GM19455 (cell line): ENCODE data around the gene SMAP2.

Experiments
- ATAC-seq: cut with Tn5 transposase; IDR thresholded peaks from one replicate; pipeline ENCODE4 v1.9.1; 2021; ENCODE audit not compliant: unreplicated experiment

The SMAP2 gene

GRCh38 chr1:40416709-40417108 lies 43.2 kb downstream of the SMAP2 start:
- ATAC-seq, result no peak

GRCh38 chr1:40421431-40422384 lies 48.2 kb downstream of the SMAP2 start:
- no peak for ATAC-seq

GRCh38 chr1:40422630-40423263 lies 49.2 kb downstream of the SMAP2 start:
- no peak for ATAC-seq

- no peak for ATAC-seq
These were observed 49.7 kb downstream of the SMAP2 start for GRCh38 chr1:40423264-40423642.

- no peak for ATAC-seq
These were observed 50.6 kb downstream of the SMAP2 start for GRCh38 chr1:40423951-40424618.

GRCh38 chr1:40425198-40425597 lies 51.7 kb downstream of the SMAP2 start:
- ATAC-seq, result no peak

GRCh38 chr1:40431385-40431784 lies 57.9 kb downstream of the SMAP2 start:
- ATAC-seq, result no peak

GRCh38 chr1:40432644-40433390 lies 59.3 kb downstream of the SMAP2 start:
- ATAC-seq, result no peak

- no peak for ATAC-seq
These were observed 61.9 kb downstream of the SMAP2 start for GRCh38 chr1:40435471-40435870.

GRCh38 chr1:40435876-40436275 lies 62.3 kb downstream of the SMAP2 start:
- no peak for ATAC-seq

- ATAC-seq, result no peak
These were observed 65.0 kb downstream of the SMAP2 start for GRCh38 chr1:40438391-40439015.

GRCh38 chr1:40439247-40439646 lies 65.7 kb downstream of the SMAP2 start:
- ATAC-seq, result no peak

- peak; percentile 86 for ATAC-seq
These were observed 76.4 kb downstream of the SMAP2 start, which contains the start of gene ZFP69B for GRCh38 chr1:40449684-40450494. Gene ZFP69B (plus strand): TSS chr1:40450476. CDS start chr1:40450962, 486 bp downstream.

GRCh38 chr1:40450495-40451237 lies 77.1 kb downstream of the SMAP2 start:
- peak; percentile 34 for ATAC-seq

GRCh38 chr1:40451238-40451585 lies 77.7 kb downstream of the SMAP2 start:
- no peak for ATAC-seq

GRCh38 chr1:40454873-40455272 lies 81.3 kb downstream of the SMAP2 start:
- ATAC-seq, result no peak

- no peak for ATAC-seq
These were observed 89.5 kb downstream of the SMAP2 start for GRCh38 chr1:40462956-40463590.

- ATAC-seq, result no peak
These were observed 95.8 kb downstream of the SMAP2 start for GRCh38 chr1:40469327-40469726.
